Thyroid gland (tissue), 4 donors: ENCODE measurements around the gene ICE2. TPM values are rescaled to one million over a fixed set of nuclear protein-coding genes. Genes with fewer than 3 reads are reported as not detected.

Source experiments
- DNase-seq, 2 donors: peaks; one replicate each; pipeline ENCODE4 v3.0.0-alpha.2; 2019
- H3K27ac ChIP-seq, 3 donors: fragments of 200-600 bp; sonication (generic); 1 replicate in 2 of 3; 2 replicates in 1 of 3; pipeline ENCODE4 v1.5.1; 2016 to 2019; ENCODE audit warnings: mild to moderate bottlenecking in 1 of 3, moderate library complexity in 1 of 3
- H3K27me3 ChIP-seq: fragments of 200-600 bp; sonication (generic); one replicate; pipeline ENCODE4 v1.5.1; 2019
- H3K36me3 ChIP-seq, 2 donors: fragments of 200-600 bp; sonication (generic); one replicate each; pipeline ENCODE4 v1.5.1; 2016 to 2019
- H3K4me1 ChIP-seq, 2 donors: fragments of 200-600 bp; sonication (generic); one replicate each; pipeline ENCODE4 v1.5.1; 2017 to 2019
- H3K4me3 ChIP-seq, 3 donors: fragments of 200-600 bp; sonication (generic); replicated peaks in 1 of 3; 1 replicate in 2 of 3; 2 replicates in 1 of 3; pipeline ENCODE4 v1.5.1; 2016; ENCODE audit warnings: mild to moderate bottlenecking in 1 of 3
- H3K9me3 ChIP-seq: fragments of 200-600 bp; sonication (generic); one replicate; pipeline ENCODE4 v1.5.1; 2017
- CTCF ChIP-seq, 6 experiments: fragments of 200-600 bp in 3 of 6; fragments of 450-650 bp in 3 of 6; sonication (generic) in 3 of 6; IDR thresholded peaks; one replicate each; pipeline ENCODE4 v1.5.1; 2016 to 2019; ENCODE audit warnings: antibody characterized with exemption in 6 of 6, mild to moderate bottlenecking in 2 of 6, inconsistent platforms in 1 of 6, moderate library complexity in 1 of 6
- POLR2A ChIP-seq, 2 donors: fragments of 450-650 bp; IDR thresholded peaks; one replicate each; pipeline ENCODE4 v1.6.1; 2017; ENCODE audit warnings: antibody characterized with exemption in 2 of 2, mild to moderate bottlenecking in 2 of 2, moderate library complexity in 1 of 2
- WGBS, 2 donors: methylation state at CpG; one replicate each; pipeline ENCODE4 v1.1.5; 2017; 5-methylcytosine and 5-hydroxymethylcytosine counted together
- intact Hi-C: fragments of 100-400 bp; cut with DNase I; formaldehyde crosslinking; loops from one replicate; pipeline ENCODE4 v1.15.1; 2023
- total RNA-seq, 4 donors: library from RNA; depleted of rRNA; stranded (reverse); fragments of >200 nt; gene quantifications; one replicate each; pipeline ENCODE4 v1.2.3, GENCODE V29; 2016

The ICE2 gene
- total RNA-seq, 4 donors from 2014 or later, result 52.6 to 84.5 (median 59.5) TPM

GRCh38 chr15:60462027-60462426 is 16.9 kb downstream of the ICE2 start:
- Histone ChIP-seq H3K4me1 (no peaks in the 10 kb centered on the region), H3K9me3 (no peaks in the 10 kb centered on the region), H3K27me3 (no peaks in the 10 kb centered on the region), H3K4me3 (no peak overlapping the region), H3K36me3 (peaks cover 6 to 9% of the 10 kb centered on the region in 2 donors), H3K27ac (no peak overlapping the region)
- TF ChIP-seq CTCF (IDR thresholded peaks at IDR 0.05) (no peak), POLR2A (IDR thresholded peaks at IDR 0.05) (no peak)
- no peak for DNase-seq
- intact Hi-C loops, result no loop called here

- peaks cover 2% of the 10 kb centered on the region in 2 donors for H3K36me3 ChIP-seq
- H3K27me3 ChIP-seq, result no peaks in the 10 kb centered on the region
- no peak for TF ChIP-seq POLR2A (IDR thresholded peaks at IDR 0.05)
- no peak for TF ChIP-seq CTCF (IDR thresholded peaks at IDR 0.05)
- no peaks in the 10 kb centered on the region for H3K9me3 ChIP-seq
- no peak overlapping the region for H3K4me3 ChIP-seq
- no peak overlapping the region for H3K27ac ChIP-seq
- no peak for DNase-seq
- H3K4me1 ChIP-seq, result no peaks in the 10 kb centered on the region
- 96% methylated on average over 4 of the region's 4 CpGs for WGBS, 2 donors
- intact Hi-C loops, result no loop called here
Observed at GRCh38 chr15:60460931-60461330, 18.0 kb downstream of the ICE2 start.

- no peak for DNase-seq
- no peaks in the 10 kb centered on the region for H3K9me3 ChIP-seq
- H3K4me3 ChIP-seq, result no peak overlapping the region
- no peaks in the 10 kb centered on the region for H3K27me3 ChIP-seq
- H3K4me1 ChIP-seq, result no peaks in the 10 kb centered on the region
- intact Hi-C loops, result no loop called here
- no peak for TF ChIP-seq POLR2A (IDR thresholded peaks at IDR 0.05)
- TF ChIP-seq CTCF (IDR thresholded peaks at IDR 0.05), result no peak
- WGBS, 2 donors, result 90 to 92% methylated on average over 6 of the region's 6 CpGs
- H3K27ac ChIP-seq, result no peak overlapping the region
- H3K36me3 ChIP-seq, result peaks cover 5 to 6% of the 10 kb centered on the region in 2 donors
Observed at GRCh38 chr15:60458721-60459120, 20.2 kb downstream of the ICE2 start.

- H3K4me1 ChIP-seq, result no peaks in the 10 kb centered on the region
- no peak for TF ChIP-seq POLR2A (IDR thresholded peaks at IDR 0.05)
- no peak for TF ChIP-seq CTCF (IDR thresholded peaks at IDR 0.05)
- no peak overlapping the region for H3K4me3 ChIP-seq
- H3K9me3 ChIP-seq, result no peaks in the 10 kb centered on the region
- H3K27me3 ChIP-seq, result no peaks in the 10 kb centered on the region
- no peak for DNase-seq
- intact Hi-C loops, result no loop called here
- peaks cover 5 to 8% of the 10 kb centered on the region in 2 donors for H3K36me3 ChIP-seq
- 96% methylated on average over 3 of the region's 3 CpGs for WGBS, 2 donors
- H3K27ac ChIP-seq, result no peak overlapping the region
Observed at GRCh38 chr15:60457985-60458384, 21.0 kb downstream of the ICE2 start.

GRCh38 chr15:60454824-60455223 is 24.1 kb downstream of the ICE2 start:
- H3K4me3 ChIP-seq, result no peak overlapping the region
- H3K36me3 ChIP-seq, result peaks cover 5 to 13% of the 10 kb centered on the region in 2 donors
- 93 to 94% methylated on average over 2 of the region's 2 CpGs for WGBS, 2 donors
- H3K4me1 ChIP-seq, result no peaks in the 10 kb centered on the region
- DNase-seq, result no peak
- H3K27me3 ChIP-seq, result no peaks in the 10 kb centered on the region
- no peak overlapping the region for H3K27ac ChIP-seq
- no peaks in the 10 kb centered on the region for H3K9me3 ChIP-seq
- TF ChIP-seq CTCF (IDR thresholded peaks at IDR 0.05) (no peak), POLR2A (IDR thresholded peaks at IDR 0.05) (no peak)
- intact Hi-C loops, result no loop called here
